Body of pancreas (tissue), 4 donors: Measurements from ENCODE around the gene MROH7. TPM values are rescaled to one million over a fixed set of nuclear protein-coding genes. Genes with fewer than 3 reads are reported as not detected.

ENCODE experiments used
- ATAC-seq: fragments of 150-250 bp; one replicate; pipeline ENCODE4 v1.9.1; 2016
- DNase-seq, 4 donors: peaks; one replicate each; pipeline ENCODE4 v3.0.0-alpha.2; 2019
- H3K27ac ChIP-seq, 4 donors: fragments of 200-600 bp; sonication (generic); 1 replicate in 3 of 4; 2 replicates in 1 of 4; pipeline versions ENCODE4 v1.5.1 to v1.6.1; 2016 to 2019; ENCODE audit warnings: mild to moderate bottlenecking in 1 of 4, mixed read lengths in 1 of 4, moderate library complexity in 1 of 4
- H3K27me3 ChIP-seq, 2 donors: fragments of 200-600 bp; sonication (generic); one replicate each; pipeline ENCODE4 v1.6.0; 2016; ENCODE audit warnings: mild to moderate bottlenecking in 1 of 2
- H3K36me3 ChIP-seq, 2 donors: fragments of 200-600 bp; sonication (generic); replicated peaks in 1 of 2; 2 replicates each; pipeline ENCODE4 v1.5.1; 2016; ENCODE audit warnings: low read depth in 2 of 2; ENCODE audit not compliant: insufficient read depth in 1 of 2
- H3K4me1 ChIP-seq: fragments of 200-600 bp; sonication (generic); one replicate; pipeline ENCODE4 v1.6.0; 2016
- H3K4me3 ChIP-seq, 2 donors: fragments of 200-600 bp; sonication (generic); 1 replicate in 1 of 2; 2 replicates in 1 of 2; pipeline ENCODE4 v1.5.1; 2016 to 2019
- H3K9me3 ChIP-seq, 3 donors: fragments of 200-600 bp; sonication (generic); 1 replicate in 2 of 3; 2 replicates in 1 of 3; pipeline ENCODE4 v1.5.1; 2016
- POLR2A ChIP-seq, 3 donors: fragments of 450-650 bp; IDR thresholded peaks; one replicate each; pipeline ENCODE4 v1.6.1; 2016; ENCODE audit warnings: antibody characterized with exemption in 3 of 3, mild to moderate bottlenecking in 2 of 3
- WGBS, 2 donors: methylation state at CpG; one replicate each; pipeline ENCODE4 v1.1.5; 2017; 5-methylcytosine and 5-hydroxymethylcytosine counted together
- intact Hi-C: fragments of 100-400 bp; cut with DNase I; formaldehyde crosslinking; loops from one replicate; pipeline ENCODE4 v1.15.1; 2023
- total RNA-seq, 2 donors: library from RNA; depleted of rRNA; stranded (reverse); fragments of >200 nt; gene quantifications; one replicate each; pipeline ENCODE4 v1.1.0, GENCODE V29; 2016
- TF ChIP-seq, protein P1 (sequence below), 7 experiments: fragments of 450-650 bp in 4 of 7; fragments of 200-600 bp in 3 of 7; sonication (generic) in 3 of 7; IDR thresholded peaks; one replicate each; pipeline ENCODE4 v1.5.1; 2016 to 2019; ENCODE audit warnings: antibody characterized with exemption in 7 of 7

Gene MROH7
- total RNA-seq, 2 donors from 2014 or later = 0.66 to 2.6 TPM

GRCh38 chr1:54754486-54755285, 113.1 kb downstream of the MROH7 start:
- Histone ChIP-seq H3K27ac (no peak overlapping the region), H3K36me3 (peaks cover 0 to 7% of the 10 kb centered on the region in 2 donors), H3K4me1 (no peaks in the 10 kb centered on the region), H3K4me3 (no peak overlapping the region), H3K9me3 (no peaks in the 10 kb centered on the region), H3K27me3 (no peaks in the 10 kb centered on the region)
- intact Hi-C loops = no loop called here
- ATAC-seq (no peak), DNase-seq (no peak)
- TF ChIP-seq POLR2A (IDR thresholded peaks at IDR 0.05) = no peak
- TF ChIP-seq, protein P1, sequence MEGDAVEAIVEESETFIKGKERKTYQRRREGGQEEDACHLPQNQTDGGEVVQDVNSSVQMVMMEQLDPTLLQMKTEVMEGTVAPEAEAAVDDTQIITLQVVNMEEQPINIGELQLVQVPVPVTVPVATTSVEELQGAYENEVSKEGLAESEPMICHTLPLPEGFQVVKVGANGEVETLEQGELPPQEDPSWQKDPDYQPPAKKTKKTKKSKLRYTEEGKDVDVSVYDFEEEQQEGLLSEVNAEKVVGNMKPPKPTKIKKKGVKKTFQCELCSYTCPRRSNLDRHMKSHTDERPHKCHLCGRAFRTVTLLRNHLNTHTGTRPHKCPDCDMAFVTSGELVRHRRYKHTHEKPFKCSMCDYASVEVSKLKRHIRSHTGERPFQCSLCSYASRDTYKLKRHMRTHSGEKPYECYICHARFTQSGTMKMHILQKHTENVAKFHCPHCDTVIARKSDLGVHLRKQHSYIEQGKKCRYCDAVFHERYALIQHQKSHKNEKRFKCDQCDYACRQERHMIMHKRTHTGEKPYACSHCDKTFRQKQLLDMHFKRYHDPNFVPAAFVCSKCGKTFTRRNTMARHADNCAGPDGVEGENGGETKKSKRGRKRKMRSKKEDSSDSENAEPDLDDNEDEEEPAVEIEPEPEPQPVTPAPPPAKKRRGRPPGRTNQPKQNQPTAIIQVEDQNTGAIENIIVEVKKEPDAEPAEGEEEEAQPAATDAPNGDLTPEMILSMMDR (IDR thresholded peaks at IDR 0.05) = no peak
- WGBS, 2 donors = 88 to 92% methylated on average over 12 to 22 of the region's 25 CpGs

- no peaks in the 10 kb centered on the region for H3K27me3 ChIP-seq
- intact Hi-C loops = no loop called here
- peaks cover 0 to 7% of the 10 kb centered on the region in 2 donors for H3K36me3 ChIP-seq
- no peaks in the 10 kb centered on the region for H3K9me3 ChIP-seq
- peaks cover under 1% of the 10 kb centered on the region for H3K4me1 ChIP-seq
- H3K4me3 ChIP-seq = no peak overlapping the region
- 92 to 97% methylated on average over 9 of the region's 9 CpGs for WGBS, 2 donors
- TF ChIP-seq, protein P1 (IDR thresholded peaks at IDR 0.05) = no peak
- no peak for TF ChIP-seq POLR2A (IDR thresholded peaks at IDR 0.05)
- no peak overlapping the region for H3K27ac ChIP-seq
- ATAC-seq = no peak
- DNase-seq = no peak
Measured at GRCh38 chr1:54757833-54758232, 116.2 kb downstream of the MROH7 start.

DNA sequence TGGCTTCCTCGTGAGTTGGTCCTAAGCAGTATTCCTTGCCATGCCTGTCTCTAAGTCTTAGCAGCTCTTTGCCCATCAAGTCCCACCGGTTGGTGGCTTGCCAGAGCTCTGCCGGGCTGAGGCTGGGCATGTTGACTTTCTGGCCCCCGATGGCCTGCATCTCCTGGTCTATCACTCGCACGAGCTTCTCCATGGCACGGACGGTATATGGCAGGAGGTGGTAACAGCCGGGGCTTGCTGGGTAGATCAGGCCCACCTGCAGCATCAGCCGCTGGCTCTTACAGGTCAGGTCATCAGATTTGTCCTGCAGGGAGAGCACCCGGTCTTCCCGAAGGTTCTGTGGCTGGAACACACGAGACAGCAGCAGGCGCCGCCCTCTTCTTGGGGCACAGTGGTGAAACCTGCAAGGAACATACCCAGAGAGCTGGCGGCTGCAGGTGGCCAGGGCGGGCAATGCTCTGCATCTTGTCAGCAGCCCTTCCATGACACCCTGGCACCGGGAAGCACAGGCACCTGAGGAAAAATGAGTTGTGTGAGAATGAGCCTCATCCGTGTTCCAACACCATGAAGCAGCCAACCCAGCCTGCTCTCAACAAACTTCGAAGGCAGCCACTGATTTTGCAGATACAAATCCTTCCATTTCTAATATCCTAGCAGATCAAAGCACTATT, 117.2 kb downstream of the MROH7 start:
- H3K9me3 ChIP-seq = no peaks in the 10 kb centered on the region
- no peak for DNase-seq
- WGBS, 2 donors = 83 to 86% methylated on average over 17 to 20 of the region's 20 CpGs
- H3K4me3 ChIP-seq = no peak overlapping the region
- intact Hi-C loops = no loop called here
- no peak for TF ChIP-seq POLR2A (IDR thresholded peaks at IDR 0.05)
- TF ChIP-seq, protein P1 (IDR thresholded peaks at IDR 0.05) = no peak
- no peak for ATAC-seq
- H3K27me3 ChIP-seq = no peaks in the 10 kb centered on the region
- H3K27ac ChIP-seq = no peak overlapping the region
- H3K4me1 ChIP-seq = peaks cover 10% of the 10 kb centered on the region
- H3K36me3 ChIP-seq = peaks cover 0 to 7% of the 10 kb centered on the region in 2 donors

Other genes starting within 250 kb of the MROH7 start
- gene SSBP3, start 235.4 kb upstream of the MROH7 start, total RNA-seq = 10 to 100 TPM in 1 of 2 donors, 1 to 10 TPM in 1; 7.9 to 23.1 TPM
- gene ACOT11, start 93.6 kb upstream of the MROH7 start, total RNA-seq = 1 to 10 TPM; 3.9 to 6.3 TPM
- not detected for gene FAM151A, start 18.3 kb upstream of the MROH7 start, total RNA-seq
- gene TTC4, start 74.1 kb downstream of the MROH7 start, total RNA-seq = 10 to 100 TPM; 15.0 to 21.1 TPM
- 1 to 10 TPM in 1 of 2 donors, under 1 TPM in 1; 0.66 to 2.3 TPM for gene PARS2, start 122.7 kb downstream of the MROH7 start, total RNA-seq
- gene TTC22, start 159.5 kb downstream of the MROH7 start, total RNA-seq = 10 to 100 TPM; 12.2 to 15.6 TPM
- 10 to 100 TPM; 23.6 to 32.3 TPM for gene DHCR24, start 245.4 kb downstream of the MROH7 start, total RNA-seq